GM23338 (cell line): ENCODE results near the gene BNIP5. TPM values are rescaled to one million over a fixed set of nuclear protein-coding genes. Genes with fewer than 3 reads are reported as not detected.

Source experiments
- ATAC-seq: fragments of 200-7000 bp; cut with Tn5 transposase; 3 replicates; pipeline ENCODE4 v1.9.1; 2020
- DNase-seq: peaks from one replicate; pipeline ENCODE4 v3.0.0-alpha.2; 2015; ENCODE audit warnings: low spot score
- H2AFZ ChIP-seq: fragments of 200-600 bp; sonication (generic); 2 replicates; pipeline ENCODE4 v1.8.0; 2016; ENCODE audit warnings: antibody characterized with exemption, mild to moderate bottlenecking, moderate library complexity
- H3F3A ChIP-seq: fragments of 200-600 bp; sonication (generic); replicated peaks from 2 replicates; pipeline ENCODE4 v1.8.0; 2017; ENCODE audit warnings: antibody characterized with exemption, mixed run types, low read depth
- H3K27ac ChIP-seq: fragments of 200-600 bp; sonication (generic); 2 replicates; pipeline ENCODE4 v1.6.1; 2016; ENCODE audit warnings: low read depth
- H3K27me3 ChIP-seq: fragments of 200-600 bp; sonication (generic); 2 replicates; pipeline ENCODE4 v1.8.0; 2016; ENCODE audit warnings: mild to moderate bottlenecking, mixed run types, moderate library complexity; ENCODE audit not compliant: insufficient read depth
- H3K36me3 ChIP-seq: fragments of 200-600 bp; sonication (generic); 2 replicates; pipeline ENCODE4 v1.8.0; 2016; ENCODE audit warnings: mild to moderate bottlenecking; ENCODE audit not compliant: insufficient read depth
- H3K4me1 ChIP-seq: fragments of 200-600 bp; sonication (generic); 2 replicates; pipeline ENCODE4 v1.8.0; 2016; ENCODE audit warnings: mild to moderate bottlenecking, moderate library complexity; ENCODE audit not compliant: insufficient read depth
- H3K4me2 ChIP-seq: fragments of 200-600 bp; sonication (generic); 2 replicates; pipeline ENCODE4 v1.7.1; 2017; ENCODE audit warnings: mixed run types
- H3K4me3 ChIP-seq: fragments of 200-600 bp; sonication (generic); 2 replicates; pipeline ENCODE4 v1.6.1; 2016; ENCODE audit warnings: mixed run types
- H3K79me2 ChIP-seq: fragments of 200-600 bp; sonication (generic); replicated peaks from 2 replicates; pipeline ENCODE4 v1.8.0; 2017; ENCODE audit warnings: mild to moderate bottlenecking; ENCODE audit not compliant: insufficient read depth
- H3K9me2 ChIP-seq: fragments of 200-600 bp; sonication (generic); 2 replicates; pipeline ENCODE4 v1.8.0; 2017; ENCODE audit not compliant: insufficient read depth
- H4K20me1 ChIP-seq: fragments of 200-600 bp; sonication (generic); replicated peaks from 2 replicates; pipeline ENCODE4 v1.8.0; 2017; ENCODE audit warnings: mild to moderate bottlenecking; ENCODE audit not compliant: insufficient read depth
- H3K27ac Mint-ChIP-seq: 2 replicates; pipeline ENCODE4 v1.8.0; 2020; ENCODE audit warnings: inconsistent platforms, mild to moderate bottlenecking, moderate library complexity, mixed read lengths
- H3K27me3 Mint-ChIP-seq: 3 replicates; pipeline ENCODE4 v1.8.0; 2022; ENCODE audit warnings: low read depth, mild to moderate bottlenecking, moderate library complexity, mixed read lengths, inconsistent platforms; ENCODE audit not compliant: insufficient read depth, poor library complexity
- H3K36me3 Mint-ChIP-seq: 3 replicates; pipeline ENCODE4 v1.8.0; 2021; ENCODE audit warnings: low read depth, mild to moderate bottlenecking, inconsistent platforms, moderate library complexity, mixed read lengths
- H3K4me1 Mint-ChIP-seq: 3 replicates; pipeline ENCODE4 v1.8.0; 2020; ENCODE audit warnings: mild to moderate bottlenecking, inconsistent platforms, mixed read lengths
- H3K4me3 Mint-ChIP-seq: 3 replicates; pipeline ENCODE4 v1.8.0; 2021; ENCODE audit warnings: moderate library complexity, mild to moderate bottlenecking, inconsistent platforms, mixed read lengths
- H3K9me3 Mint-ChIP-seq: 3 replicates; pipeline ENCODE4 v1.8.0; 2020; ENCODE audit warnings: moderate library complexity, mild to moderate bottlenecking, inconsistent platforms, mixed read lengths
- EZH2 ChIP-seq: fragments of 200-600 bp; sonication (generic); IDR thresholded peaks from one replicate; pipeline ENCODE4 v1.8.0; 2017; ENCODE audit warnings: antibody characterized with exemption, mild to moderate bottlenecking, low read depth; ENCODE audit not compliant: unreplicated experiment
- EZH2phosphoT487 ChIP-seq: fragments of 200-600 bp; sonication (generic); IDR thresholded peaks from one replicate; pipeline ENCODE4 v1.8.1; 2018; ENCODE audit warnings: antibody characterized with exemption; ENCODE audit not compliant: unreplicated experiment
- JUNB ChIP-seq: IDR thresholded peaks from one replicate; pipeline ENCODE4 v1.6.1; 2016; ENCODE audit warnings: antibody characterized with exemption; ENCODE audit not compliant: unreplicated experiment
- NANOG ChIP-seq: IDR thresholded peaks from 2 replicates; pipeline ENCODE4 v1.6.1; 2016; ENCODE audit warnings: antibody characterized with exemption, borderline replicate concordance
- STAT1 ChIP-seq: IDR thresholded peaks from one replicate; pipeline ENCODE4 v1.6.1; 2016; ENCODE audit warnings: antibody characterized with exemption; ENCODE audit not compliant: unreplicated experiment
- ZNF114 ChIP-seq: fragments of 250-450 bp; sonication (Bioruptor Pico); IDR thresholded peaks from 2 replicates; pipeline ENCODE4 v1.5.0; 2020; ENCODE audit warnings: mild to moderate bottlenecking, moderate library complexity
- ZNF331 ChIP-seq: fragments of 250-450 bp; sonication (Bioruptor Pico); IDR thresholded peaks from 2 replicates; pipeline ENCODE4 v1.5.0; 2020; ENCODE audit warnings: low read depth, mild to moderate bottlenecking, moderate library complexity
- polyA plus RNA-seq: library from polyadenylated mRNA; unstranded; fragments of >200 nt; fragmentation: Nextera tagmentation; extraction: Ambion mirVana; gene quantifications from 2 replicates; pipeline ENCODE4 v1.2.1, GENCODE V29; 2016
- total RNA-seq: library from RNA; depleted of rRNA; stranded (reverse); fragments of >200 nt; shearing (Covaris generic); gene quantifications from 2 replicates; pipeline ENCODE4 v1.2.3, GENCODE V29; 2014
- TF ChIP-seq, protein P1 (sequence below): fragments of 250-450 bp; sonication (Bioruptor Pico); IDR thresholded peaks from 2 replicates; pipeline ENCODE4 v1.5.0; 2020; ENCODE audit warnings: mild to moderate bottlenecking, moderate library complexity
- TF ChIP-seq, protein P2 (sequence below), 2 experiments: fragments of 200-600 bp in 1 of 2; sonication (generic) in 1 of 2; conservative IDR thresholded peaks; 2 replicates each; pipeline versions ENCODE4 v1.5.1 to v1.6.1; 2016 to 2017; ENCODE audit warnings: antibody characterized with exemption in 2 of 2, low read depth in 2 of 2, mild to moderate bottlenecking in 2 of 2, moderate library complexity in 1 of 2
- TF ChIP-seq, protein P3 (sequence below): IDR thresholded peaks from one replicate; pipeline ENCODE4 v1.6.1; 2018; ENCODE audit warnings: antibody characterized with exemption; ENCODE audit not compliant: unreplicated experiment
- TF ChIP-seq, protein P4 (sequence below): IDR thresholded peaks from 2 replicates; pipeline ENCODE4 v1.6.1; 2016; ENCODE audit warnings: antibody characterized with exemption

BNIP5 gene
- total and polyA plus RNA-seq, 2 experiments from 2014 or later, result not detected

DNA sequence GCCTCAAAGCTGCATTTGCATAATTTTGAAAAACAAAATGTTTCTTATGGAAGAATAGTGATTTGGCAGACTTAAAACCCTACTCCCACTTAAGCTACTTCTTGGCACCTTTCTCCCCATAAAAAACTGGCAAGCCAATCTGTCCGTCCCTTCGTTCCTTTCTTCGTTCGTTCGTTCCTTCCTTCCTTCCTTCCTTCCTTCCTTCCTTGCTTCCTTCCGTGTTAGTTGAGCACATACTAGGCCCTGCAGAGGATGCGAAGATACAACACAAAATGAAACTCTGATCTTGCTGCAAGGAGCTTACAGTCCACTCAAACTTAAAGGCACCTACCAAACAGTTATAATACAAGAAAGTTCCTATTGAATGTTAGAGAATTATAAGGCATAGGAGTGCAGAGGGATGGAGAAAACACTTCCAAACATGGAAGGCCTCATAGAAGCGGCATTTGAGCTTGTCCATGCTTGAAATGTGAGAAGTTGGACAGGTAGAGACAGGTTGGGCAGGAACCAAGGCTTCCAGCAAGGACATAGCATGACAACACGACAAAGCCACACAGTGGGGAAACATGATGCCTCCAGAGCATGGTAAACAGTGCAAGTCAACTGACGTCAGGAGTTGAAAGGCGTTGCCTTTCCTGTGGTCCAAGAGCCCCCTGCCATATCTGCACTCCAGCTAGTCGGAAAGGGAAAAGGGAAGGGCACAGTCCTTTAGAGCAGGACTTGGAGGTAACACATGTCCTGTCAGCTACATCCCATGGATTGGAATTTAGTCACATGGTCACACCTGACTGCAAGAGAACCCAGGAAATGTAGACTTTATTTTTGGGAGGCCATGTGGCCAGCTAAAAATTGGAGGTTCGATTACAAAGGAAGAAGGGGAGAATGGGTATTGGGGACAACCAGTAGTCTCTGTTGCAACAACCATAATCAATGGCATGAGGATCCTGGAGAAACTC is 59.8 kb downstream of the BNIP5 start:
- H2AFZ ChIP-seq, result no peak overlapping the region
- no peak overlapping the region for H3K4me3 ChIP-seq
- ATAC-seq (no peak), DNase-seq (no peak)
- H3F3A ChIP-seq, result no peaks in the 10 kb centered on the region
- no peaks in the 10 kb centered on the region for H3K36me3 ChIP-seq
- Mint-ChIP-seq H3K9me3 (no peaks in the 10 kb centered on the region), H3K4me1 (no peaks in the 10 kb centered on the region), H3K27ac (no peak overlapping the region), H3K36me3 (no peaks in the 10 kb centered on the region), H3K27me3 (peaks cover 6% of the 10 kb centered on the region), H3K4me3 (no peak overlapping the region)
- H3K4me2 ChIP-seq, result no peak overlapping the region
- no peaks in the 10 kb centered on the region for H3K79me2 ChIP-seq
- H3K27ac ChIP-seq, result no peak overlapping the region
- no peaks in the 10 kb centered on the region for H3K4me1 ChIP-seq
- H4K20me1 ChIP-seq, result no peaks in the 10 kb centered on the region
- no peaks in the 10 kb centered on the region for H3K27me3 ChIP-seq
- TF ChIP-seq, protein P1, sequence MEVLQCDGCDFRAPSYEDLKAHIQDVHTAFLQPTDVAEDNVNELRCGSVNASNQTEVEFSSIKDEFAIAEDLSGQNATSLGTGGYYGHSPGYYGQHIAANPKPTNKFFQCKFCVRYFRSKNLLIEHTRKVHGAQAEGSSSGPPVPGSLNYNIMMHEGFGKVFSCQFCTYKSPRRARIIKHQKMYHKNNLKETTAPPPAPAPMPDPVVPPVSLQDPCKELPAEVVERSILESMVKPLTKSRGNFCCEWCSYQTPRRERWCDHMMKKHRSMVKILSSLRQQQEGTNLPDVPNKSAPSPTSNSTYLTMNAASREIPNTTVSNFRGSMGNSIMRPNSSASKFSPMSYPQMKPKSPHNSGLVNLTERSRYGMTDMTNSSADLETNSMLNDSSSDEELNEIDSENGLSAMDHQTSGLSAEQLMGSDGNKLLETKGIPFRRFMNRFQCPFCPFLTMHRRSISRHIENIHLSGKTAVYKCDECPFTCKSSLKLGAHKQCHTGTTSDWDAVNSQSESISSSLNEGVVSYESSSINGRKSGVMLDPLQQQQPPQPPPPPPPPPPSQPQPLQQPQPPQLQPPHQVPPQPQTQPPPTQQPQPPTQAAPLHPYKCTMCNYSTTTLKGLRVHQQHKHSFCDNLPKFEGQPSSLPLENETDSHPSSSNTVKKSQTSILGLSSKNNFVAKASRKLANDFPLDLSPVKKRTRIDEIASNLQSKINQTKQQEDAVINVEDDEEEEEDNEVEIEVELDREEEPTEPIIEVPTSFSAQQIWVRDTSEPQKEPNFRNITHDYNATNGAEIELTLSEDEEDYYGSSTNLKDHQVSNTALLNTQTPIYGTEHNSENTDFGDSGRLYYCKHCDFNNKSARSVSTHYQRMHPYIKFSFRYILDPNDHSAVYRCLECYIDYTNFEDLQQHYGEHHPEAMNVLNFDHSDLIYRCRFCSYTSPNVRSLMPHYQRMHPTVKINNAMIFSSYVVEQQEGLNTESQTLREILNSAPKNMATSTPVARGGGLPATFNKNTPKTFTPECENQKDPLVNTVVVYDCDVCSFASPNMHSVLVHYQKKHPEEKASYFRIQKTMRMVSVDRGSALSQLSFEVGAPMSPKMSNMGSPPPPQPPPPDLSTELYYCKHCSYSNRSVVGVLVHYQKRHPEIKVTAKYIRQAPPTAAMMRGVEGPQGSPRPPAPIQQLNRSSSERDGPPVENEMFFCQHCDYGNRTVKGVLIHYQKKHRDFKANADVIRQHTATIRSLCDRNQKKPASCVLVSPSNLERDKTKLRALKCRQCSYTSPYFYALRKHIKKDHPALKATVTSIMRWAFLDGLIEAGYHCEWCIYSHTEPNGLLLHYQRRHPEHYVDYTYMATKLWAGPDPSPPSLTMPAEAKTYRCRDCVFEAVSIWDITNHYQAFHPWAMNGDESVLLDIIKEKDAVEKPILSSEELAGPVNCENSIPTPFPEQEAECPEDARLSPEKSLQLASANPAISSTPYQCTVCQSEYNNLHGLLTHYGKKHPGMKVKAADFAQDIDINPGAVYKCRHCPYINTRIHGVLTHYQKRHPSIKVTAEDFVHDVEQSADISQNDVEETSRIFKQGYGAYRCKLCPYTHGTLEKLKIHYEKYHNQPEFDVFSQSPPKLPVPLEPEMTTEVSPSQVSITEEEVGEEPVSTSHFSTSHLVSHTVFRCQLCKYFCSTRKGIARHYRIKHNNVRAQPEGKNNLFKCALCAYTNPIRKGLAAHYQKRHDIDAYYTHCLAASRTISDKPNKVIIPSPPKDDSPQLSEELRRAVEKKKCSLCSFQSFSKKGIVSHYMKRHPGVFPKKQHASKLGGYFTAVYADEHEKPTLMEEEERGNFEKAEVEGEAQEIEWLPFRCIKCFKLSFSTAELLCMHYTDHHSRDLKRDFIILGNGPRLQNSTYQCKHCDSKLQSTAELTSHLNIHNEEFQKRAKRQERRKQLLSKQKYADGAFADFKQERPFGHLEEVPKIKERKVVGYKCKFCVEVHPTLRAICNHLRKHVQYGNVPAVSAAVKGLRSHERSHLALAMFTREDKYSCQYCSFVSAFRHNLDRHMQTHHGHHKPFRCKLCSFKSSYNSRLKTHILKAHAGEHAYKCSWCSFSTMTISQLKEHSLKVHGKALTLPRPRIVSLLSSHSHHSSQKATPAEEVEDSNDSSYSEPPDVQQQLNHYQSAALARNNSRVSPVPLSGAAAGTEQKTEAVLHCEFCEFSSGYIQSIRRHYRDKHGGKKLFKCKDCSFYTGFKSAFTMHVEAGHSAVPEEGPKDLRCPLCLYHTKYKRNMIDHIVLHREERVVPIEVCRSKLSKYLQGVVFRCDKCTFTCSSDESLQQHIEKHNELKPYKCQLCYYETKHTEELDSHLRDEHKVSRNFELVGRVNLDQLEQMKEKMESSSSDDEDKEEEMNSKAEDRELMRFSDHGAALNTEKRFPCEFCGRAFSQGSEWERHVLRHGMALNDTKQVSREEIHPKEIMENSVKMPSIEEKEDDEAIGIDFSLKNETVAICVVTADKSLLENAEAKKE (CRISPR knock-in tag), result no peak
- TF ChIP-seq EZH2phosphoT487 (no peak), ZNF331 (CRISPR knock-in tag) (no peak), NANOG (no peak), JUNB (no peak), ZNF114 (CRISPR knock-in tag) (no peak), STAT1 (no peak), EZH2 (no peak)
- TF ChIP-seq, protein P2, sequence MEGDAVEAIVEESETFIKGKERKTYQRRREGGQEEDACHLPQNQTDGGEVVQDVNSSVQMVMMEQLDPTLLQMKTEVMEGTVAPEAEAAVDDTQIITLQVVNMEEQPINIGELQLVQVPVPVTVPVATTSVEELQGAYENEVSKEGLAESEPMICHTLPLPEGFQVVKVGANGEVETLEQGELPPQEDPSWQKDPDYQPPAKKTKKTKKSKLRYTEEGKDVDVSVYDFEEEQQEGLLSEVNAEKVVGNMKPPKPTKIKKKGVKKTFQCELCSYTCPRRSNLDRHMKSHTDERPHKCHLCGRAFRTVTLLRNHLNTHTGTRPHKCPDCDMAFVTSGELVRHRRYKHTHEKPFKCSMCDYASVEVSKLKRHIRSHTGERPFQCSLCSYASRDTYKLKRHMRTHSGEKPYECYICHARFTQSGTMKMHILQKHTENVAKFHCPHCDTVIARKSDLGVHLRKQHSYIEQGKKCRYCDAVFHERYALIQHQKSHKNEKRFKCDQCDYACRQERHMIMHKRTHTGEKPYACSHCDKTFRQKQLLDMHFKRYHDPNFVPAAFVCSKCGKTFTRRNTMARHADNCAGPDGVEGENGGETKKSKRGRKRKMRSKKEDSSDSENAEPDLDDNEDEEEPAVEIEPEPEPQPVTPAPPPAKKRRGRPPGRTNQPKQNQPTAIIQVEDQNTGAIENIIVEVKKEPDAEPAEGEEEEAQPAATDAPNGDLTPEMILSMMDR (conservative IDR thresholded peaks at IDR 0.05; ENCODE audit: low read depth in 2 of 2), result no peak
- TF ChIP-seq, protein P3, sequence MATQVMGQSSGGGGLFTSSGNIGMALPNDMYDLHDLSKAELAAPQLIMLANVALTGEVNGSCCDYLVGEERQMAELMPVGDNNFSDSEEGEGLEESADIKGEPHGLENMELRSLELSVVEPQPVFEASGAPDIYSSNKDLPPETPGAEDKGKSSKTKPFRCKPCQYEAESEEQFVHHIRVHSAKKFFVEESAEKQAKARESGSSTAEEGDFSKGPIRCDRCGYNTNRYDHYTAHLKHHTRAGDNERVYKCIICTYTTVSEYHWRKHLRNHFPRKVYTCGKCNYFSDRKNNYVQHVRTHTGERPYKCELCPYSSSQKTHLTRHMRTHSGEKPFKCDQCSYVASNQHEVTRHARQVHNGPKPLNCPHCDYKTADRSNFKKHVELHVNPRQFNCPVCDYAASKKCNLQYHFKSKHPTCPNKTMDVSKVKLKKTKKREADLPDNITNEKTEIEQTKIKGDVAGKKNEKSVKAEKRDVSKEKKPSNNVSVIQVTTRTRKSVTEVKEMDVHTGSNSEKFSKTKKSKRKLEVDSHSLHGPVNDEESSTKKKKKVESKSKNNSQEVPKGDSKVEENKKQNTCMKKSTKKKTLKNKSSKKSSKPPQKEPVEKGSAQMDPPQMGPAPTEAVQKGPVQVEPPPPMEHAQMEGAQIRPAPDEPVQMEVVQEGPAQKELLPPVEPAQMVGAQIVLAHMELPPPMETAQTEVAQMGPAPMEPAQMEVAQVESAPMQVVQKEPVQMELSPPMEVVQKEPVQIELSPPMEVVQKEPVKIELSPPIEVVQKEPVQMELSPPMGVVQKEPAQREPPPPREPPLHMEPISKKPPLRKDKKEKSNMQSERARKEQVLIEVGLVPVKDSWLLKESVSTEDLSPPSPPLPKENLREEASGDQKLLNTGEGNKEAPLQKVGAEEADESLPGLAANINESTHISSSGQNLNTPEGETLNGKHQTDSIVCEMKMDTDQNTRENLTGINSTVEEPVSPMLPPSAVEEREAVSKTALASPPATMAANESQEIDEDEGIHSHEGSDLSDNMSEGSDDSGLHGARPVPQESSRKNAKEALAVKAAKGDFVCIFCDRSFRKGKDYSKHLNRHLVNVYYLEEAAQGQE, result no peak
- TF ChIP-seq, protein P4, sequence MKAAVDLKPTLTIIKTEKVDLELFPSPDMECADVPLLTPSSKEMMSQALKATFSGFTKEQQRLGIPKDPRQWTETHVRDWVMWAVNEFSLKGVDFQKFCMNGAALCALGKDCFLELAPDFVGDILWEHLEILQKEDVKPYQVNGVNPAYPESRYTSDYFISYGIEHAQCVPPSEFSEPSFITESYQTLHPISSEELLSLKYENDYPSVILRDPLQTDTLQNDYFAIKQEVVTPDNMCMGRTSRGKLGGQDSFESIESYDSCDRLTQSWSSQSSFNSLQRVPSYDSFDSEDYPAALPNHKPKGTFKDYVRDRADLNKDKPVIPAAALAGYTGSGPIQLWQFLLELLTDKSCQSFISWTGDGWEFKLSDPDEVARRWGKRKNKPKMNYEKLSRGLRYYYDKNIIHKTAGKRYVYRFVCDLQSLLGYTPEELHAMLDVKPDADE, result no peak
- H3K9me2 ChIP-seq, result no peaks in the 10 kb centered on the region
